CD4-positive, CD25-positive, alpha-beta regulatory T cell (primary cell): ENCODE measurements around the gene HPCAL1. TPM values are rescaled to one million over a fixed set of nuclear protein-coding genes. Genes with fewer than 3 reads are reported as not detected.

Source experiments
- ATAC-seq, 2 donors: fragments of 150-1000 bp; cut with Tn5 transposase; one replicate each; pipeline ENCODE4 v1.10.0; 2021; ENCODE audit warnings: low read depth in 2 of 2, moderate number of reproducible peaks in 2 of 2, moderate library complexity in 1 of 2
- DNase-seq, 3 donors: peaks; one replicate each; pipeline versions ENCODE4 v3.0.0 to v3.0.0-alpha.2; 2012 to 2022; ENCODE audit warnings: mixed read lengths in 1 of 3
- H3K27ac ChIP-seq: one replicate; pipeline ENCODE4 v1.7.0; 2013; ENCODE audit warnings: mild to moderate bottlenecking, low read length; ENCODE audit not compliant: insufficient read depth, poor library complexity, severe bottlenecking
- H3K27me3 ChIP-seq: one replicate; pipeline ENCODE4 v1.7.0; 2013; ENCODE audit warnings: low read length; ENCODE audit not compliant: control insufficient read depth, insufficient read depth
- H3K36me3 ChIP-seq: one replicate; pipeline ENCODE4 v1.7.0; 2013; ENCODE audit warnings: mild to moderate bottlenecking, low read length, moderate library complexity; ENCODE audit not compliant: control insufficient read depth, insufficient read depth
- H3K4me1 ChIP-seq: 2 replicates; pipeline ENCODE4 v1.7.0; 2013; ENCODE audit warnings: mild to moderate bottlenecking, low read length; ENCODE audit not compliant: insufficient read depth, control insufficient read depth, poor library complexity, severe bottlenecking
- H3K4me3 ChIP-seq: one replicate; pipeline ENCODE4 v1.7.0; 2013; ENCODE audit warnings: low read depth, mild to moderate bottlenecking, low read length, moderate library complexity
- H3K9me3 ChIP-seq, 2 experiments: 1 replicate in 1 of 2; 2 replicates in 1 of 2; pipeline ENCODE4 v1.7.0; 2013; ENCODE audit warnings: low read length in 2 of 2, mild to moderate bottlenecking in 1 of 2, moderate library complexity in 1 of 2; ENCODE audit not compliant: control insufficient read depth in 2 of 2
- H3K27ac Mint-ChIP-seq, 3 donors: one replicate each; pipeline ENCODE4 v1.8.0; 2020 to 2022; ENCODE audit warnings: mild to moderate bottlenecking in 3 of 3, mixed read lengths in 3 of 3, moderate library complexity in 2 of 3
- H3K27me3 Mint-ChIP-seq: one replicate; pipeline ENCODE4 v1.8.0; 2022; ENCODE audit warnings: mild to moderate bottlenecking, mixed read lengths
- H3K36me3 Mint-ChIP-seq: one replicate; pipeline ENCODE4 v1.8.0; 2020; ENCODE audit warnings: mixed read lengths
- H3K4me1 Mint-ChIP-seq, 4 donors: one replicate each; pipeline ENCODE4 v1.8.0; 2020 to 2022; ENCODE audit warnings: mixed read lengths in 4 of 4, mild to moderate bottlenecking in 1 of 4
- H3K4me3 Mint-ChIP-seq, 4 donors: one replicate each; pipeline ENCODE4 v1.8.0; 2020 to 2022; ENCODE audit warnings: mild to moderate bottlenecking in 4 of 4, mixed read lengths in 4 of 4, moderate library complexity in 3 of 4
- H3K9me3 Mint-ChIP-seq, 7 donors: one replicate each; pipeline ENCODE4 v1.8.0; 2020 to 2022; ENCODE audit warnings: mixed read lengths in 7 of 7, mild to moderate bottlenecking in 3 of 7, moderate library complexity in 2 of 7
- polyA plus RNA-seq, 4 donors: library from polyadenylated mRNA; unstranded; fragments of 300-500 nt; fragmentation: Illumina TruSeq; gene quantifications; one replicate each; pipeline ENCODE4 v1.2.3, GENCODE V29; 2021
- total RNA-seq: library from RNA; stranded (reverse); gene quantifications from one replicate; pipeline ENCODE4 v1.2.3, GENCODE V29; 2022

Gene HPCAL1
- total and polyA plus RNA-seq, 5 donors from 2014 or later = 33.8 to 95.6 (median 84.8) TPM

DNA sequence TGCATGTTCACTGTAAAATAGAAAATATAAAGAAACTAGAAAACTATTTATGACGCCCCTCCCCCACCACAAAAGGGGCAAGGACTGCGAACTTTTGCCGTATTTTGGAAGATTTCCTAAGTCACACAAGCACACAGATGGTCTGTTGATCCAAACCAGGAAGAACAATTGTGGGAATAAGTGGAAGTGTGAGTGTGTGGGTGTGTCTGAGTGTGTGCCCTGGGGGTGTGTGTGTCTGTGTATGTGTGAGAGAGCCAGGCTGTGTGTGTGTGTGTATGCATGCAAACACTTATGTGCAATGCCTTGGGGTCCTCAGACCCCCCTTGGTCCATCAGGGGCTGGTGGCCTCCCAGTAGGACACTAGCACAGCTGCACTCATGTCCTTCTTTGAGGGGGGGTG, 43.1 kb downstream of the HPCAL1 start:
- Histone ChIP-seq H3K4me3 (no peak overlapping the region), H3K27me3 (no peaks in the 10 kb centered on the region), H3K4me1 (peaks cover 14% of the 10 kb centered on the region), H3K27ac (no peak overlapping the region), H3K9me3 (no peaks in the 10 kb centered on the region), H3K36me3 (no peaks in the 10 kb centered on the region)
- DNase-seq = no peak
- Mint-ChIP-seq H3K36me3 (peaks cover 10% of the 10 kb centered on the region), H3K27me3 (no peaks in the 10 kb centered on the region), H3K9me3 (no peaks in the 10 kb centered on the region), H3K27ac (peak overlapping the region in 2 of 3 donors; percentile 71 to 80), H3K4me3 (no peak overlapping the region), H3K4me1 (peaks cover 12 to 70% (median 38%) of the 10 kb centered on the region in 4 donors)
- ATAC-seq = no peak

GRCh38 chr2:10346929-10347561, 44.3 kb downstream of the HPCAL1 start:
- H3K4me3 ChIP-seq = no peak overlapping the region
- Mint-ChIP-seq H3K27ac (peak overlapping the region in 1 of 3 donors; percentile 31), H3K36me3 (peaks cover 17% of the 10 kb centered on the region), H3K4me3 (peak overlapping the region in 1 of 4 donors; percentile 87), H3K9me3 (no peaks in the 10 kb centered on the region), H3K4me1 (peaks cover 9 to 71% (median 33%) of the 10 kb centered on the region in 4 donors), H3K27me3 (no peaks in the 10 kb centered on the region)
- no peaks in the 10 kb centered on the region for H3K27me3 ChIP-seq
- H3K27ac ChIP-seq = no peak overlapping the region
- H3K4me1 ChIP-seq = peaks cover 11% of the 10 kb centered on the region
- DNase-seq = no peak
- no peak for ATAC-seq
- no peaks in the 10 kb centered on the region for H3K36me3 ChIP-seq
- H3K9me3 ChIP-seq = no peaks in the 10 kb centered on the region

DNA sequence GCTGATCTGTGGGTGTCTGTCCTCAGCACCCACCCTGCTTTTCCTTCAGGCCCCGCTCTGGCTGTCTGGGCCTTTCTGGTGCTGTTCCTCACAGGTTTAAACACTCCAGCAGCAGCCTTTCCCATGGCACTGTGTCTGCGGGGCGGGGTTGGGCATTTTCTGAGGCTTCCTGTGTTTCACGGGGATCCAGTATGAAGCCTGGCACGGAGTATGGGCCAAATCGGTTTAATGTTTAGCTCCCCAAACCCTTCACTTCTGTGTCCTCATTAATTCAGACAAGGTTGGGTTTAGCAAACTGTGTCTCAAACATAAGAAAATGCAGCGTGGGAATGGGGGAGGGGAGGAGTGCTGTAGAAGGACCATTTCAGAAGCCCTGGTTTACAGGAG, 44.9 kb downstream of the HPCAL1 start:
- H3K27ac Mint-ChIP-seq = peak overlapping the region in 2 of 3 donors; percentile 13 to 33
- DNase-seq (no peak), ATAC-seq (no peak)
- H3K4me1 Mint-ChIP-seq = peaks cover 9 to 73% (median 33%) of the 10 kb centered on the region in 4 donors
- H3K36me3 ChIP-seq = no peaks in the 10 kb centered on the region
- no peaks in the 10 kb centered on the region for H3K27me3 Mint-ChIP-seq
- no peaks in the 10 kb centered on the region for H3K9me3 ChIP-seq
- H3K9me3 Mint-ChIP-seq = no peaks in the 10 kb centered on the region
- peaks cover 10% of the 10 kb centered on the region for H3K4me1 ChIP-seq
- H3K36me3 Mint-ChIP-seq = peaks cover 17% of the 10 kb centered on the region
- no peak overlapping the region for H3K27ac ChIP-seq
- H3K4me3 ChIP-seq = no peak overlapping the region
- no peaks in the 10 kb centered on the region for H3K27me3 ChIP-seq
- H3K4me3 Mint-ChIP-seq = peak overlapping the region in 1 of 4 donors; percentile 87

DNA sequence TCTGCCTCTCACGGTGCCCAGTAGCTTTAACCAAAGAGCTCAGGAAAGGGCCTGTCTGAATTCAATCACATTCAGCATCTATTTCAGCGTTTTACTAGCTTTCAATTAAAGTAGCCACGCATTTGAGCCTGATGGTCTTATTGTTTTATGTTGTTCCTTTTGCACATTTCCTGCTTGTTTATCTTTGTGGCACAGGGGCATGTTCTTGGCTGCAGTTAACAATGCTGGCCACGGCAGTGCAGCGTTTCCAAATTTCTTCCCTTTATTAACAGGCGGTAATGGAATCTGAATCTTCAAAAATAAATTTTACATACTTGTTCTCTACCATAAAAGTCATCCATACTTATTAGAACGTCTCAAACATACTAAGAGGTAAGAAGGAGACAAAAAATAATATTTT, 46.2 kb downstream of the HPCAL1 start:
- Mint-ChIP-seq H3K4me1 (peaks cover 9 to 66% (median 30%) of the 10 kb centered on the region in 4 donors), H3K36me3 (peaks cover 17% of the 10 kb centered on the region), H3K27ac (no peak overlapping the region), H3K27me3 (no peaks in the 10 kb centered on the region), H3K9me3 (no peaks in the 10 kb centered on the region), H3K4me3 (peak overlapping the region in 1 of 4 donors; percentile 13)
- DNase-seq (no peak), ATAC-seq (no peak)
- Histone ChIP-seq H3K36me3 (peaks cover 2% of the 10 kb centered on the region), H3K4me3 (no peak overlapping the region), H3K9me3 (no peaks in the 10 kb centered on the region), H3K4me1 (peaks cover 10% of the 10 kb centered on the region), H3K27me3 (no peaks in the 10 kb centered on the region), H3K27ac (no peak overlapping the region)

- DNase-seq (no peak), ATAC-seq (no peak)
- H3K4me3 ChIP-seq = no peak overlapping the region
- peaks cover 7% of the 10 kb centered on the region for H3K4me1 ChIP-seq
- H3K27ac ChIP-seq = no peak overlapping the region
- H3K27me3 ChIP-seq = no peaks in the 10 kb centered on the region
- H3K36me3 ChIP-seq = peaks cover 9% of the 10 kb centered on the region
- Mint-ChIP-seq H3K4me1 (peaks cover 5 to 61% (median 23%) of the 10 kb centered on the region in 4 donors), H3K9me3 (no peaks in the 10 kb centered on the region), H3K4me3 (no peak overlapping the region), H3K36me3 (peaks cover 16% of the 10 kb centered on the region), H3K27ac (peak overlapping the region; percentile 29 to 73 (median 45)), H3K27me3 (no peaks in the 10 kb centered on the region)
- no peaks in the 10 kb centered on the region for H3K9me3 ChIP-seq
These were observed 48.1 kb downstream of the HPCAL1 start for GRCh38 chr2:10350761-10351160.

DNA sequence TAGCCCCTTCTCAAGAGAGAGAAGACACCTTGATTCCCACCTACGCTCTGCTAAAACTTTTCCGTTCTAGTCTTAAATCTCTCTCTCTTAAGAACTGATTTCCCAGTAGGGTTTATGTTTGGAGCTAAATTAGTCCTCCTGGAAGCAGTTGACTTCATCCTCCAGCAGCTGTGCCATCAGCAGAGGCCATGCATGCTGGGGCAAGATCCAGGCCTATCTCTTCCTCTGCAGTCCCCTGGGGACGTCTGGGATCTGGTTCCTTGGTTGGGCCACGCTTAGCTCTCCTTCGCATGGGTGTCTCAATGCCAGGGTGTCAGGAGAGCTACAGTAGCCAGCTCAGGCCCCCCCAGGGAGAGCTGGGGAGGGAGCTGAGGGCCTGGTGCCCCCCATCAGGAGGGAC, 49.7 kb downstream of the HPCAL1 start:
- no peaks in the 10 kb centered on the region for H3K27me3 Mint-ChIP-seq
- DNase-seq (no peak), ATAC-seq (no peak)
- Histone ChIP-seq H3K27me3 (no peaks in the 10 kb centered on the region), H3K4me1 (peaks cover 4% of the 10 kb centered on the region), H3K27ac (no peak overlapping the region), H3K4me3 (no peak overlapping the region), H3K9me3 (no peaks in the 10 kb centered on the region), H3K36me3 (peaks cover 9% of the 10 kb centered on the region)
- peak overlapping the region in 2 of 3 donors; percentile 43 to 86 for H3K27ac Mint-ChIP-seq
- H3K4me3 Mint-ChIP-seq = no peak overlapping the region
- H3K9me3 Mint-ChIP-seq = no peaks in the 10 kb centered on the region
- H3K36me3 Mint-ChIP-seq = peaks cover 22% of the 10 kb centered on the region
- peaks cover 4 to 58% (median 23%) of the 10 kb centered on the region in 4 donors for H3K4me1 Mint-ChIP-seq

- Histone ChIP-seq H3K36me3 (peaks cover 9% of the 10 kb centered on the region), H3K27me3 (no peaks in the 10 kb centered on the region), H3K4me1 (no peaks in the 10 kb centered on the region), H3K4me3 (no peak overlapping the region), H3K9me3 (no peaks in the 10 kb centered on the region), H3K27ac (no peak overlapping the region)
- H3K9me3 Mint-ChIP-seq = no peaks in the 10 kb centered on the region
- no peaks in the 10 kb centered on the region for H3K27me3 Mint-ChIP-seq
- H3K27ac Mint-ChIP-seq = peak overlapping the region in 1 of 3 donors; percentile 86
- ATAC-seq (no peak), DNase-seq (no peak)
- H3K4me1 Mint-ChIP-seq = peaks cover 4 to 55% (median 22%) of the 10 kb centered on the region in 4 donors
- H3K36me3 Mint-ChIP-seq = peaks cover 24% of the 10 kb centered on the region
- H3K4me3 Mint-ChIP-seq = peak overlapping the region in 1 of 4 donors; percentile 1
These were observed 50.3 kb downstream of the HPCAL1 start for GRCh38 chr2:10352972-10353371.

- Mint-ChIP-seq H3K27ac (peak overlapping the region in 1 of 3 donors; percentile 81), H3K9me3 (no peaks in the 10 kb centered on the region), H3K4me1 (peaks cover 3 to 53% (median 21%) of the 10 kb centered on the region in 4 donors), H3K4me3 (no peak overlapping the region), H3K27me3 (no peaks in the 10 kb centered on the region), H3K36me3 (peaks cover 27% of the 10 kb centered on the region)
- Histone ChIP-seq H3K9me3 (no peaks in the 10 kb centered on the region), H3K4me1 (no peaks in the 10 kb centered on the region), H3K36me3 (peaks cover 9% of the 10 kb centered on the region), H3K27me3 (no peaks in the 10 kb centered on the region), H3K27ac (no peak overlapping the region), H3K4me3 (no peak overlapping the region)
- no peak for DNase-seq
- no peak for ATAC-seq
These were observed 51.2 kb downstream of the HPCAL1 start for GRCh38 chr2:10353931-10354330.
